B cell (primary cell): ENCODE results near the gene ANKRD7. TPM values are rescaled to one million over a fixed set of nuclear protein-coding genes. Genes with fewer than 3 reads are reported as not detected.

Experiments
- ATAC-seq: fragments of 200-7000 bp; cut with Tn5 transposase; one replicate; pipeline ENCODE4 v1.10.0; 2021; ENCODE audit warnings: low read depth, mild to moderate bottlenecking, moderate number of reproducible peaks, moderate library complexity
- CTCF ChIA-PET: fragments of 350-600 bp; sonication (Branson Sonifier 250); formaldehyde crosslinking; loops from one replicate; lab custom pipeline; 2021; ENCODE audit warnings: antibody characterized with exemption, inconsistent platforms; lab: Charles Lee
- POLR2A ChIA-PET: fragments of 350-600 bp; sonication (Branson Sonifier 250); formaldehyde crosslinking; loops from one replicate; lab custom pipeline; 2021; ENCODE audit warnings: antibody characterized with exemption; lab: Charles Lee
- DNase-seq: peaks from one replicate; pipeline ENCODE4 v3.0.0; 2013
- H2AFZ ChIP-seq: 2 replicates; pipeline ENCODE4 v1.6.1; 2012; ENCODE audit warnings: mild to moderate bottlenecking, low read depth, low read length; ENCODE audit not compliant: insufficient read depth, poor library complexity, severe bottlenecking
- H3K27ac ChIP-seq, 2 donors: 1 replicate in 1 of 2; 2 replicates in 1 of 2; pipeline ENCODE4 v1.5.1; 2012 to 2013; ENCODE audit warnings: low read length in 2 of 2, mild to moderate bottlenecking in 2 of 2, moderate library complexity in 1 of 2
- H3K27me3 ChIP-seq, 4 experiments: fragments of 200-600 bp in 1 of 4; sonication (generic) in 1 of 4; replicated peaks in 1 of 4; 1 replicate in 2 of 4; 2 replicates in 2 of 4; pipeline versions ENCODE4 v1.6.1 to v1.7.0; 2013 to 2016; ENCODE audit warnings: low read length in 3 of 4, mild to moderate bottlenecking in 2 of 4, mixed read lengths in 1 of 4, moderate library complexity in 1 of 4; ENCODE audit not compliant: insufficient read depth in 4 of 4, control insufficient read depth in 3 of 4; ENCODE audit errors: control extremely low read depth in 1 of 4
- H3K36me3 ChIP-seq, 2 experiments: replicated peaks in 1 of 2; 1 replicate in 1 of 2; 2 replicates in 1 of 2; pipeline versions ENCODE4 v1.6.1 to v1.7.1; 2013; ENCODE audit warnings: low read length in 1 of 2; ENCODE audit not compliant: insufficient read depth in 2 of 2, control insufficient read depth in 1 of 2; ENCODE audit errors: control extremely low read depth in 1 of 2, extremely low read depth in 1 of 2
- H3K4me1 ChIP-seq, 2 donors: fragments of 200-600 bp in 1 of 2; sonication (generic) in 1 of 2; 1 replicate in 1 of 2; 2 replicates in 1 of 2; pipeline versions ENCODE4 v1.5.1 to v1.6.1; 2013 to 2017; ENCODE audit warnings: low read length in 2 of 2; ENCODE audit not compliant: control insufficient read depth in 2 of 2, insufficient read depth in 2 of 2
- H3K4me2 ChIP-seq: replicated peaks from 2 replicates; pipeline ENCODE3; 2012; ENCODE audit warnings: mild to moderate bottlenecking, low read depth, low read length; ENCODE audit not compliant: poor library complexity, severe bottlenecking
- H3K4me3 ChIP-seq, 5 experiments: fragments of 200-600 bp in 1 of 5; sonication (generic) in 1 of 5; 1 replicate in 3 of 5; 2 replicates in 2 of 5; pipeline versions ENCODE4 v1.5.1 to v1.7.0; 2011 to 2016; ENCODE audit warnings: low read length in 4 of 5, mild to moderate bottlenecking in 4 of 5, low read depth in 2 of 5, control low read depth in 1 of 5, moderate library complexity in 1 of 5; ENCODE audit not compliant: insufficient read depth in 1 of 5; ENCODE audit errors: control extremely low read depth in 1 of 5, extremely low read depth in 1 of 5
- H3K79me2 ChIP-seq: fragments of 200-600 bp; sonication (generic); one replicate; pipeline ENCODE4 v1.6.0; 2016; ENCODE audit warnings: low read length; ENCODE audit not compliant: control insufficient read depth, insufficient read depth
- H3K9ac ChIP-seq: fragments of 200-600 bp; sonication (generic); 2 replicates; pipeline ENCODE4 v1.6.1; 2017; ENCODE audit warnings: mild to moderate bottlenecking, low read length, moderate library complexity
- H3K9me3 ChIP-seq, 3 donors: one replicate each; pipeline versions ENCODE4 v1.6.1 to v1.7.1; 2013; ENCODE audit warnings: low read length in 2 of 3; ENCODE audit not compliant: control insufficient read depth in 2 of 3, insufficient read depth in 1 of 3; ENCODE audit errors: control extremely low read depth in 1 of 3
- H4K20me1 ChIP-seq: 2 replicates; pipeline ENCODE4 v1.6.0; 2012; ENCODE audit warnings: mild to moderate bottlenecking, low read length; ENCODE audit not compliant: insufficient read depth, control insufficient read depth, poor library complexity, severe bottlenecking
- H3K27ac Mint-ChIP-seq: one replicate; pipeline ENCODE4 v1.8.0; 2021; ENCODE audit warnings: mixed read lengths
- H3K27me3 Mint-ChIP-seq: one replicate; pipeline ENCODE4 v1.8.0; 2021; ENCODE audit warnings: mixed read lengths
- H3K4me1 Mint-ChIP-seq: one replicate; pipeline ENCODE4 v1.8.0; 2021; ENCODE audit warnings: mixed read lengths
- H3K4me3 Mint-ChIP-seq: one replicate; pipeline ENCODE4 v1.8.0; 2021; ENCODE audit warnings: mixed read lengths
- H3K9me3 Mint-ChIP-seq: one replicate; pipeline ENCODE4 v1.8.0; 2022; ENCODE audit warnings: mixed read lengths; ENCODE audit not compliant: insufficient read depth
- CTCF ChIP-seq: fragments of 200-600 bp; IDR thresholded peaks from one replicate; pipeline ENCODE4 v1.8.0; 2022; ENCODE audit warnings: antibody characterized with exemption, mild to moderate bottlenecking
- EZH2 ChIP-seq: IDR thresholded peaks from 2 replicates; pipeline ENCODE4 v1.6.1; 2012; ENCODE audit warnings: borderline replicate concordance, low read depth, mild to moderate bottlenecking, moderate library complexity, low read length; ENCODE audit not compliant: insufficient read depth, poor library complexity, severe bottlenecking
- WGBS: methylation state at CpG from one replicate; pipeline ENCODE4 v1.1.5; 2013; ENCODE audit warnings: missing lambda C conversion rate; ENCODE audit not compliant: insufficient coverage; 5-methylcytosine and 5-hydroxymethylcytosine counted together
- intact Hi-C: fragments of 100-400 bp; cut with micrococcal nuclease; formaldehyde crosslinking; loops from one replicate; pipeline ENCODE4 v1.10.0; 2022
- polyA plus RNA-seq: library from polyadenylated mRNA; depleted of rRNA; stranded (reverse); fragments of >200 nt; gene quantifications from 2 replicates; pipeline ENCODE4 v1.2.3, GENCODE V29; 2012
- total RNA-seq, 2 donors: library from RNA; stranded (reverse); fragments of 120-200 nt in 1 of 2; gene quantifications; 1 replicate in 1 of 2; 2 replicates in 1 of 2; pipeline versions ENCODE4 v1.2.3 to v1.2.4, GENCODE V29; 2013 to 2022

Gene ANKRD7
- total and polyA plus RNA-seq, 2 donors (not counting 1 experiment from before 2014, with no cell fraction given): not detected

DNA sequence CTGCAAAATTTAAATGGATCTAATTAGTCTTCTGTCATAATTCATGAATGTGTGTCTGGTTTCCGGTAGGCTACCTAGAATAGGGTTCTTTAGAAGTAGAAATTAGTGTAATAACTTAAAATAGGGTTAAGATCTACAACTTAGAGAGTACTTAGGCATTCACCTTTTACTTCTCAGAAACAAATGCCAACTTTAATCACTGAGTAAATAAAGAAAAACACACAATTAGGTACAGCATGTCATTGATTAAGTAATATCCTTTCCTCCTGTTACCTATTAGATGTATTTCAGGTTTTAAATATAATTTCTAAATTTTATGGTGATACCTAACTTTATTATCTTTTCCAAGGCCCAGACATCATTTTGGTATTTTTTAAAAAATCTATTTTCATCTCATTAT lies 9.3 kb downstream of the ANKRD7 start:
- no CpG with 5 or more reads among the region's 1 CpG for WGBS
- Histone ChIP-seq H3K4me1 (no peaks in the 10 kb centered on the region), H3K4me2 (no peak overlapping the region), H3K9ac (no peak overlapping the region), H3K27me3 (peaks cover 0 to 10% (median 0%) of the 10 kb centered on the region in 4 experiments), H3K4me3 (no peak overlapping the region), H2AFZ (no peak overlapping the region), H4K20me1 (no peaks in the 10 kb centered on the region), H3K79me2 (no peaks in the 10 kb centered on the region), H3K9me3 (no peaks in the 10 kb centered on the region), H3K27ac (no peak overlapping the region), H3K36me3 (no peaks in the 10 kb centered on the region)
- CTCF ChIA-PET: interaction anchor here (0.5 kb wide), 1 partner anchor 10 kb away, joined by 3 read pairs; no protein-coding TSS in a partner anchor
- Mint-ChIP-seq H3K9me3 (no peaks in the 10 kb centered on the region), H3K27me3 (peaks cover 11% of the 10 kb centered on the region), H3K4me3 (no peak overlapping the region), H3K27ac (no peak overlapping the region), H3K4me1 (no peaks in the 10 kb centered on the region)
- ATAC-seq: no peak
- TF ChIP-seq CTCF (no peak), EZH2 (no peak)
- intact Hi-C loops: no loop called here
- POLR2A ChIA-PET: no interaction called here
- DNase-seq: no peak

GRCh38 chr7:118239014-118239413 lies 14.5 kb downstream of the ANKRD7 start:
- 100% methylated on average over 1 of the region's 3 CpGs for WGBS

More at GRCh38 chr7:118239014-118239413, 14.5 kb downstream of the ANKRD7 start:
- DNase-seq: no peak
- H3K27me3 ChIP-seq: peaks cover 0 to 4% (median 0%) of the 10 kb centered on the region in 4 experiments
- H3K9me3 ChIP-seq: no peaks in the 10 kb centered on the region
- H3K27me3 Mint-ChIP-seq: peaks cover 8% of the 10 kb centered on the region
- H3K27ac ChIP-seq: no peak overlapping the region
- H3K4me2 ChIP-seq: no peak overlapping the region
- no peaks in the 10 kb centered on the region for H3K79me2 ChIP-seq
- intact Hi-C loops: no loop called here
- TF ChIP-seq CTCF (no peak), EZH2 (no peak)
- H3K4me3 ChIP-seq: no peak overlapping the region
- no peaks in the 10 kb centered on the region for H3K9me3 Mint-ChIP-seq
- H3K27ac Mint-ChIP-seq: no peak overlapping the region
- H4K20me1 ChIP-seq: no peaks in the 10 kb centered on the region
- no peak for ATAC-seq
- no peak overlapping the region for H3K4me3 Mint-ChIP-seq
- ChIA-PET CTCF (no interaction called here), POLR2A (no interaction called here)
- no peaks in the 10 kb centered on the region for H3K4me1 Mint-ChIP-seq
- no peak overlapping the region for H2AFZ ChIP-seq
- no peak overlapping the region for H3K9ac ChIP-seq
- H3K36me3 ChIP-seq: no peaks in the 10 kb centered on the region
- no peaks in the 10 kb centered on the region for H3K4me1 ChIP-seq
